Activated CD8-positive, alpha-beta memory T cell treated with anti-CD3 and anti-CD28 coated beads for 48 hours (primary cell): ENCODE measurements around the gene PTPRA.
"Not testable (repeated sequence)": the region's sequence is repeated elsewhere in the genome, so short reads cannot be mapped to it uniquely, and the experiment has no call there.

Experiments
- DNase-seq, 3 experiments: peaks; one replicate each; pipeline ENCODE4 v3.0.0-alpha.2; 2020; ENCODE audit warnings: low read depth in 2 of 3, low spot score in 2 of 3

Gene PTPRA

GRCh38 chr20:2883726-2884637 is 10.7 kb downstream of the PTPRA start:
- no peak for DNase-seq

DNA sequence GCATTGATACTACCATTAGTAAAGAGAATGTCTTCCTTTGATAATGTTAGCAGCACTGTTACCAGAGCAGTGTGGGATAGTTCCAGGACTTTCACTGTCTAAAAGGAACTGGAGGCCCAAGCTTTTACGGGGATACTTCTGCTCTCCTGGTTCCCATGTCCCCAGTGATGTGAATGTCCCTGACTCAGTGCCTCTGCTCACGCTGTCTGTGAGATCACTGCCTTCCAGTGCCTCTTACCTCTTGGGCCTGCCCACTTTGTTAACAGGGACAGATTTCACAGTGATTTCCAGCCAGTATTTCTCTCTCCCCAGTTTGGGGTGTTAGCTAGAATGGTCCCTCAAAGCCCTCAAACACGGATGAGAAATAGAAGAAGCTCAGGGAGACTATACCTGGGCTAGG is 14.4 kb downstream of the PTPRA start:
- no peak for DNase-seq

DNA sequence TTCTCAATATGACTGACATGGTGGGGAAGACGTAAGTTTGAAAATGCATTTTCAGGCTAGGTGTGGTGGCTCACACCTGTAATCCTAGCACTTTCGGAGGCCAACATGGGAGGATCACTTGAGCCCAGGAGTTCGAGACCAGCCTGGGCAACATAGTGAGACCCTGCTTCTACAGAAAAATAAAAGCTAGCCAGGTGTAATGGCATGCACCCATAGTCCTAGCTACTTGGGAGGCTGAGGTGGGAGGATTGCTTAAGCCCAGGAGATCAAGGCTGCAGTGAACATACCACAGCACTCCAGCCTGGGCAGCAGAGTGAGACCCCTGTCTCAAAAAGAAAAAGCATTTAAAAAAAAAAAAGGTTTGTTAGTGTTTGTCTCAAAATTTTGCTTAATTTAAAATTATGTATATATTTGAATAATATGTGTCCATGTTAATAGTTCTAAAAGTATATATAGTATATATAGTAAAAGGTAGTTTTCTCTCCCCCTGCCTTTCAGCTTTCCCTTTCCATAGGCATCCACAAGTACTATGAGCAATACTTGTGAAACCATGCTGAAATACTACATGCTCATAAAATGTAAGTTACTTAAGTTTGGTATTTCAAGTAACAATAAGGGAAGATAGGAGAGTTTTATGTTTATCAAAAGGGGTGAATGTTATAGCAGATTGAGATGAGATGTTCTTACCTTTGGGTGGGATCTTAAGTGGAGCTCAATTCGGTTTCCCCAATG is 15.1 kb downstream of the PTPRA start:
- no peak for DNase-seq

- no peak for DNase-seq
Observed at GRCh38 chr20:2889209-2889608, 15.9 kb downstream of the PTPRA start.

DNA sequence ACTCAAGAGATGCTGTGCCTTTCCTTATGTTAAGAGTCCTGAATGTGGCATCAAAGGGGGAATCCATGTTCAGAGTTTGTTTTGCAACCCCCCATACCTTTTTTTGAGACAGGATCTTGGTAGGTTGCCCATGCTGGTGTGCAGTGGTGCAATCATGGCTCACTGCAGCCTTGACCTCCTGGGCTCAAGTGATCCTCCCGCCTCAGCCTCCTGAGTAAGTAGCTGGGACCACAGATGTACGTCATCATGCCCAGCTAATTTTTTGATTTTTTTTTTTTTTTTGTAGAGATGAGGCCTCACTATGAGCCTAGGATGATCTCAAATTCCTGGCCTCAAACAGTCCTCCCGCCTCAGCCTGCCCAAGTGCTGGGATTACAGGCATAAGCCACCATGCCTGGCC is 16.5 kb downstream of the PTPRA start:
- DNase-seq: no peak

DNA sequence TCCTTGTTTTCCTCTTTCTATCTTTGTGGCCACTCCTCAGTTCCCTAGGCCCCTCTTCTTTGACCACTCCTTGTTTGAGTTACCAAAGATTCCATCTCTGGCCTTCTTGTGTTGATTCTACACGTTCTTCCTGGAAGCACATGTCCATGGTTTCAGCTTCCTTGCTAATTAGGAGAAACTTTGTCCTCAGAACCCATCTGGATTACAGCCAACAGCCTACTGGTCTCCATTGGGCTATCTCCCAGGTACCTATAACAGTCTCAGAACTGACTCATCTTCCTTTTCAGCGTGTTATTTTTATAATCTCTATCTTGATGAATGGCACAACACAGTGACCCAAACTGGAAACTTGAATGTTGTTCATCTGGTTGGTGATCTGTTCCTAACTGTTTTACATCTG is 17.5 kb downstream of the PTPRA start:
- no peak for DNase-seq

GRCh38 chr20:2891343-2891742 is 18.1 kb downstream of the PTPRA start:
- DNase-seq: no peak

DNA sequence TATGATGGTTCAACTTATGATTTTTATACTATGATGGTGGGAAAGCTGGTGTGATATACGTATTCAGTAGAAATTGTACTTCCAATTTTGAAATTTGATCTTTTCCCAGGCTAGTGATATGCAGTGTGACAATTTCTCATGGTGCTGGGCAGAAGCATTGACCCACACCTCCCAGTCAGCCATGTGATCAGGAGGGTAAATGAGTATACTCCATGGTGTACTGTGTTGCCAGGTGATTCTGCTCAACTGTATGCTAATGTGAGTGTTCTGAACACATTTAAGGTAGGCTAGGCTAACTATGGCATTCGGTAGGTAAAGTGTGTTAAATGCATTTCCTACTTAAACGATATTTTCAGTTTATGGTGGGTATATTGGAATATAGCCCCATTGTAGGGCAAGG is 19.1 kb downstream of the PTPRA start:
- DNase-seq: no peak

- DNase-seq: no peak
Observed at GRCh38 chr20:2894221-2894620, 20.9 kb downstream of the PTPRA start.

GRCh38 chr20:2895154-2895553 is 21.9 kb downstream of the PTPRA start:
- DNase-seq: not testable (repeated sequence)

DNA sequence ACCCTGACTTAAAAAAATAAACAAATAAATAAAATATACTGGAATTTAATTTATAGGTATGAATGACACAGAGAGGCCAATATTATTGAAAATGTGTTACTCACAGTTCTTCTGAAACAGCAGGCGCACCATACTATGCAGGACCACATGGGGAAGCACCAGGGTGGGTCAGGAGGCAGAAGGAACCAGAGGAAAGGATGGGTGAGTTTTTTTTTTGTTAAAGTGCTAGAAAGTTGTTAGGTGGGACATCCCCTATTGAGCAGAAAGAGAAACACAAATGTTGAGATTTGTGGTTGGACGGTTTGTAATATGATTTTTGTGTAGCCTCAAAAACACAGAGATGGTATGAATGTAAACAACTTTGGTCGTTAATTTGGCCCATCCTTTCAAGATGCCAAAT is 26.0 kb downstream of the PTPRA start:
- DNase-seq: no peak

DNA sequence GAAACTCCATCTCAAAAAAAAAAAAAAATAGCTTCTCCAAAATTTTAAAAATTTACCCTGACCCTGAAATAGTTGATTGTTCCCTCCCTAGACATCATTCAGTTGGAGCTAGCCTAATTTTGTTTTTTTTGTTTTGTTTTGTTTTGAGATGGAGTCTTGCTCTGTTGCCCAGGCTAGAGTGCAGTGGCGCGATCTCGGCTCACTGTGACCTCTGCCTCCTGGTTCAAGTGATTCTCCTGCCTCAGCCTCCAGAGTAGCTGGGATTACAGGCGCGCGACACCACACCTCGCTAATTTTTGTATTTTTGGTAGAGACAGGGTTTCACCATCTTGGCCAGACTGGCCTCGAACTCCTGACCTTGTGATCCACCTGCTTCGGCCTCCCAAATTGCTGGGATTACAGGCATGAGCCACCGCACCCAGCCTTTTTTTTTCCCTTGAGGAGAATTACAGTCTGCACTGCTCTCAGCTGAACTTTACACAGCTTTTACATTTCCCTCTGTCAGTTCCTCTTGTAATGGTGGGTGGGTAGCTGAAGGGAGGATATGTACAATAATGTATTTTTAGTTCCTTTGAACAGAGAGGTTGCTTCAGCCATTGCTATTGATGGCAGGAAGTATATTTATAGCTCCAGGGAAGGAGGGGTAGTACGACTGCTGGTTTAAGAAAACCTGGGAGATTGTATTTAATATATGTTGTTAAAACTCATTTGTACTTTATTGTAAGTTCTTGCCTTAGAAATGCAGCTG is 27.7 kb downstream of the PTPRA start:
- no peak for DNase-seq

- no peak for DNase-seq
Observed at GRCh38 chr20:2902291-2902690, 29.0 kb downstream of the PTPRA start.

DNA sequence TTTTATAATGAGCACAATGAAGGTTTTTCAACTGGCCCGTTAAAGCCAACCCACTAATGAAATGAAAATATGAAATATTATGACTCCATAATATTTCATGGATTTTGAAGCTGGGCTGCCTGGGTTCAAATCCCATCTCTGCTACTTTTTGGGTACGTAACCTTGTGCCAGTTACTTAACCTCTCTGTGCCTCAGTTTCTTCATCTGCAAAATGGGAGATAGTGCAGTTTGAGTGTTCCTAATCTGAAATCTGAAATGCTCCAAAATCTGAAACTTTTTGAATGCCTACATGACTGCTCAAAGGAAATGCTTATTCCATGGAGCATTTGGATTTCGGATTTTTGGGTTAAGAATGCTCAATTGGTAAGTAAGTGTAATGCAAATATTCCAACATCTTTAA is 29.5 kb downstream of the PTPRA start:
- no peak for DNase-seq

DNA sequence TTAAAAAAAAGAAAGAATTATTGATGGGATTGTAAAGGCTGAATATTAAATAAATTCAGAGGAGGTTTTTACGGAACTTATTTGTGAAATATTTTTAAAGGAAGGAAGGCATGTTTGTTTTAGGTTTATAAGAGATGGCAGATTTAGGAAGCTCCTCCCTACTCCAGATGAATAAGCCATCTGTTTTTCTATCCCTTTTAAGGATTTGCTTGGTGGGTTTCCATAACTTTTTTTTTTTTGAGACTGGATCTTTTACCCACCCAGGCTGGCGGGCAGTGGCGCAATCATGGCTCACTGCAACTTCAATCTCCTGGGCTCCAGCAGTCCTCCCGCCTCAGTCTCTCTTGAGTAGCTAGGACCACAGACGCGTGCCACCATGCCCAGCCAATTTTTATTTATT is 30.4 kb downstream of the PTPRA start:
- DNase-seq: no peak

DNA sequence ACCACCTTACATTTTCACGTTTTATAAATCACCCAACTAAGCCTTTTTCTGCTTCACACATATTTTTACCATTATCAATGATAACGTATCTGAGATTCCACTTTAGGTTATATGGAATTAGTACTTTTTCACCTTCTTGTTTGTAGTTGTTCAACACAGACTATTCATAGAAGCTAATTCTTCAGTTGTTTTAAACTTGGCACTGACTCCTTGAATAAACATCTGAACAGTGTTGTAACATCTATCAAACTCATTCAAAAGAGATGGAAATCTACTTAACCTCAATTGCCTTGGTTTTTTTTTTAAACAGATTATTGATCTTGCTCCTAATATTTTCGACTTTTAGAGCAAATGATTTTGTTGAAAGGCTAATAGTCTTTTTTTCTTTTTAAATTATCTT is 34.2 kb downstream of the PTPRA start:
- no peak for DNase-seq

- DNase-seq: no peak
Observed at GRCh38 chr20:2909953-2910352, 36.7 kb downstream of the PTPRA start.

DNA sequence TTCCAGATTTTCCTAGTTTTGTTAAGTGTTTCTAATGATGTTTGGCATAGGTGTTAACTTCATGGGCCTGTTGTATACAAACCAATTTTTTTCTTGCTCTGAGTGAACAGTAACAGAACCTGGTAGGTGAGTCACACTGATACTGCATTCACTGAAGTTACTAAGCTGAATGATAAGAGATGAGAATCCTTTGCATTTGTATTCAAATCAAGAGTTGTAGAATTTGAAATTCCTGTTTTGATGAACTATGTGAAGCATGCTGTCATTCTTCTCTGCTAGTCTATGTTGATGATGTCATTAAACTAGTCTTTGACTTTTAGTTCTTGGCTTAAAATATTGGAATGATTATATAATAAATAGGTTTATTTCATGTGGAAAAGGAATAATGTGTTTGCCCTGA is 37.9 kb downstream of the PTPRA start:
- DNase-seq: no peak

DNA sequence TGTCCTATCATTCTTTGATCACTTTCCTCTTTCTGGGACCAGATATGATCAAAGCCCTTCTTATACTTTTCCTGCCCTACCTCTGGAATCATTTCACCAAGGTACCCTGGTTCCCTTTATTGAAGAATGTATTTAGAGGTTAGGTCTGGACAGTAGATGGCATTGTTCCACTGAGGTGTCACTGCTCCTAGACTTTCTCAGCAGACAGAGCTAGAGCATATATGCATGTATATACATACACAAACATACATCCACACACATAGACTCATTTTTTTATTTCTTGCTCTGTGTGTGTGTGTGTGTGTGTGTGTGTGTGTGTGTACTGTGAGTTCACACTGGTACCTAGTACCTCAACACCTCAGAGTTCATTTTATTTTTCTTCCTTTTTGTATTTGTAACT is 40.9 kb downstream of the PTPRA start:
- DNase-seq: no peak

DNA sequence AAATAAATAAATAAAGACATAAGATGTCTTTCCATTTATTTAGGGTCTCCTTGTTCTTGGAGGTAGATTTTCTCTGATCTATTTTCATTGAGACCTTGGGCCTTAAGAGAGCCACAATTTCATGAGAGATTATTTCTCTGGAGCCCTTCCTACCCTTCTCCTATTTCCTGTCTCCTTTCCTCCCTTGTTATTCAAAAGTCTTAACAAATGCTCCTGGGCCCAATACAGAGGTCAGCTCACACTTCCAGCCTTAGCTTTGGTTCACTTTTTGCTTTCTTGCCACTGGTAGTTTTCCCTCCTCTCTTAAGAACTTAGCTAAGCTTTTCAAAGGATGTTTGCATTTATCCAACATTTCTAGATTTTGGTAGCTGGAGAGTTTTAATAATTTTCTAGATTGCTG is 44.0 kb downstream of the PTPRA start:
- DNase-seq: no peak

GRCh38 chr20:2918096-2919049 is 45.1 kb downstream of the PTPRA start:
- no peak for DNase-seq
